NCI-H146 treated with DMSO at 0.1 percent for 48 hours (cell line): ENCODE results near the gene FMNL2.
A peak's percentile ranks its signal among the peaks of the same experiment; 100 is the strongest.

Experiments used
- DNase-seq: peaks from one replicate; lab custom pipeline; 2025; ENCODE audit not compliant: unreplicated experiment; lab: John Stamatoyannopoulos, UW

FMNL2 gene

GRCh38 chr2:152609154-152609553, 274.2 kb downstream of the FMNL2 start:
- no peak for DNase-seq

GRCh38 chr2:152609699-152610098, 274.7 kb downstream of the FMNL2 start:
- DNase-seq = no peak

- no peak for DNase-seq
Observed at GRCh38 chr2:152611458-152612231, 276.7 kb downstream of the FMNL2 start.

GRCh38 chr2:152613235-152613634, 278.3 kb downstream of the FMNL2 start:
- peak; percentile 25 for DNase-seq

GRCh38 chr2:152615177-152615576, 280.2 kb downstream of the FMNL2 start:
- DNase-seq = peak; percentile 12

GRCh38 chr2:152617456-152618192, 282.6 kb downstream of the FMNL2 start:
- DNase-seq = no peak

GRCh38 chr2:152618193-152618564, 283.2 kb downstream of the FMNL2 start:
- no peak for DNase-seq

- no peak for DNase-seq
Observed at GRCh38 chr2:152620208-152620607, 285.2 kb downstream of the FMNL2 start.

GRCh38 chr2:152620985-152621384, 286.0 kb downstream of the FMNL2 start:
- DNase-seq = no peak

GRCh38 chr2:152622219-152622618, 287.2 kb downstream of the FMNL2 start:
- DNase-seq = no peak

- DNase-seq = no peak
Observed at GRCh38 chr2:152623076-152623740, 288.2 kb downstream of the FMNL2 start.

GRCh38 chr2:152623775-152624174, 288.8 kb downstream of the FMNL2 start:
- DNase-seq = no peak

- DNase-seq = no peak
Observed at GRCh38 chr2:152624805-152625204, 289.8 kb downstream of the FMNL2 start.

GRCh38 chr2:152626911-152627339, 292.0 kb downstream of the FMNL2 start:
- no peak for DNase-seq

- DNase-seq = no peak
Observed at GRCh38 chr2:152627351-152627957, 292.5 kb downstream of the FMNL2 start.

- DNase-seq = no peak
Observed at GRCh38 chr2:152629202-152629601, 294.2 kb downstream of the FMNL2 start.

- DNase-seq = peak; percentile 22
Observed at GRCh38 chr2:152630466-152630865, 295.5 kb downstream of the FMNL2 start.

GRCh38 chr2:152632736-152633135, 297.8 kb downstream of the FMNL2 start:
- no peak for DNase-seq

- no peak for DNase-seq
Observed at GRCh38 chr2:152635635-152636298, 300.8 kb downstream of the FMNL2 start.

- DNase-seq = no peak
Observed at GRCh38 chr2:152637251-152637650, 302.3 kb downstream of the FMNL2 start.

- DNase-seq = no peak
Observed at GRCh38 chr2:152638056-152638455, 303.1 kb downstream of the FMNL2 start.
